Kidney (tissue), 22 donors: ENCODE data around the gene TAS2R16. TPM values are rescaled to one million over a fixed set of nuclear protein-coding genes. Genes with fewer than 3 reads are reported as not detected.

Source experiments
- DNase-seq, 5 donors: peaks; one replicate each; pipeline ENCODE4 v3.0.0-alpha.2; 2013 to 2020
- FAIRE-seq: peaks from 2 replicates; lab custom pipeline; 2012; peaks lifted over from hg19 to GRCh38; lab: Jason Lieb, UNC
- H3K27ac ChIP-seq, 2 donors: one replicate each; pipeline ENCODE4 v1.7.0; 2013; ENCODE audit warnings: low read depth in 2 of 2, low read length in 2 of 2, inconsistent platforms in 1 of 2
- H3K27me3 ChIP-seq: one replicate; pipeline ENCODE4 v1.7.1; 2013; ENCODE audit warnings: low read length, inconsistent platforms; ENCODE audit not compliant: control insufficient read depth, insufficient read depth
- H3K36me3 ChIP-seq, 3 donors: one replicate each; pipeline versions ENCODE4 v1.7.0 to v1.7.1; 2013; ENCODE audit warnings: low read length in 3 of 3, control low read depth in 1 of 3, inconsistent platforms in 1 of 3; ENCODE audit not compliant: insufficient read depth in 3 of 3, control insufficient read depth in 2 of 3
- H3K4me1 ChIP-seq, 3 donors: one replicate each; pipeline versions ENCODE4 v1.7.0 to v1.7.1; 2013; ENCODE audit warnings: low read length in 3 of 3, inconsistent platforms in 1 of 3, low read depth in 1 of 3; ENCODE audit not compliant: control insufficient read depth in 2 of 3, insufficient read depth in 2 of 3
- H3K4me3 ChIP-seq, 3 donors: one replicate each; pipeline versions ENCODE4 v1.7.0 to v1.8.1; 2013; ENCODE audit warnings: low read length in 3 of 3, control low read depth in 1 of 3, inconsistent platforms in 1 of 3
- H3K9ac ChIP-seq, 3 donors: one replicate each; pipeline versions ENCODE4 v1.7.0 to v1.7.1; 2013; ENCODE audit warnings: low read length in 3 of 3, control low read depth in 1 of 3, inconsistent platforms in 1 of 3
- H3K9me3 ChIP-seq, 3 donors: one replicate each; pipeline versions ENCODE4 v1.7.0 to v1.7.1; 2013; ENCODE audit warnings: low read length in 3 of 3, control low read depth in 1 of 3, inconsistent platforms in 1 of 3; ENCODE audit not compliant: control insufficient read depth in 2 of 3, insufficient read depth in 1 of 3
- CTCF ChIP-seq: IDR thresholded peaks from 3 replicates; pipeline ENCODE4 v1.5.1; 2012; ENCODE audit warnings: mild to moderate bottlenecking, moderate library complexity, borderline replicate concordance; ENCODE audit not compliant: insufficient read depth; ENCODE audit errors: extremely low read depth
- intact Hi-C: fragments of 100-400 bp; cut with DNase I; formaldehyde crosslinking; loops from one replicate; pipeline ENCODE4 v1.11.1; 2022
- long read RNA-seq, 10 donors: library from polyadenylated mRNA in 1 of 10; unstranded in 1 of 10; transcript quantifications; one replicate each; pipeline ENCODE4 v2.0.0 and lab custom pipeline, GENCODE V29; 2021 to 2026
- polyA plus RNA-seq: library from polyadenylated mRNA; stranded (reverse); fragments of 350-450 nt; fragmentation: Illumina TruSeq; extraction: RNeasy Lipid Tissue Mini Kit (QIAGEN cat#74804); gene quantifications from one replicate; pipeline ENCODE4 v1.2.3, GENCODE V29; 2014; ENCODE audit warnings: low read depth, low replicate concordance; ENCODE audit not compliant: insufficient read depth
- total RNA-seq: library from RNA; stranded (reverse); fragmentation: NEBNext Ultra II Directional; extraction: Animal tissue kit (Norgen Biotek cat#: 25700); gene quantifications from one replicate; pipeline ENCODE4 v1.2.1, GENCODE V29; 2021
- donor health status: control.
- donor health status: control.
- donor health status: control.
- donor health status: control.
- donor health status: control.
- donor health status: DM: yes; HTN: yes; CAD: no.
- donor health status: Normal renal cell carcinoma (clear cell type).

TAS2R16 gene
- total RNA-seq (not detected), polyA plus RNA-seq (not detected)
- long read RNA-seq, donor 1: 0 reads
- long read RNA-seq, donor 2: 0 reads
- long read RNA-seq, donor 3: 0 reads
- long read RNA-seq, donor 4: 0 reads
- long read RNA-seq, donor 5: 0 reads
- long read RNA-seq, donor 6: 0 reads
- long read RNA-seq, donor 7: 0 reads
- long read RNA-seq, donor 8: 0 reads
- long read RNA-seq, donor 9: 0 reads
- long read RNA-seq, donor 10: 0 reads

- Histone ChIP-seq H3K4me1 (no peaks in the 10 kb centered on the region), H3K4me3 (no peak within 1 kb of the TSS), H3K36me3 (no peaks in the 10 kb centered on the region), H3K27ac (no peak within 1 kb of the TSS), H3K9ac (no peak within 1 kb of the TSS), H3K27me3 (no peaks in the 10 kb centered on the region), H3K9me3 (no peaks in the 10 kb centered on the region)
- intact Hi-C loops: no loop called here
- FAIRE-seq (no peak), DNase-seq (no peak)
- no peak for TF ChIP-seq CTCF
Observed at GRCh38 chr7:122995600-122995999, at the start of gene TAS2R16. Gene TAS2R16, minus strand, starts transcription at chr7:122995700. Its CDS starts 66 bp downstream, at chr7:122995634.

- Histone ChIP-seq H3K4me1 (no peaks in the 10 kb centered on the region), H3K27me3 (no peaks in the 10 kb centered on the region), H3K36me3 (no peaks in the 10 kb centered on the region), H3K27ac (no peak overlapping the region), H3K9ac (no peak overlapping the region), H3K9me3 (no peaks in the 10 kb centered on the region), H3K4me3 (no peak overlapping the region)
- DNase-seq: no peak
- intact Hi-C loops: no loop called here
- no peak for TF ChIP-seq CTCF
- FAIRE-seq: no peak
Observed at GRCh38 chr7:123043642-123044041, 48.1 kb upstream of the TAS2R16 start.

- Histone ChIP-seq H3K9ac (no peak overlapping the region), H3K36me3 (no peaks in the 10 kb centered on the region), H3K9me3 (no peaks in the 10 kb centered on the region), H3K4me1 (no peaks in the 10 kb centered on the region), H3K27me3 (no peaks in the 10 kb centered on the region), H3K4me3 (no peak overlapping the region), H3K27ac (no peak overlapping the region)
- no peak for FAIRE-seq
- TF ChIP-seq CTCF: no peak
- DNase-seq: no peak
- intact Hi-C loops: no loop called here
Observed at GRCh38 chr7:123041101-123041500, 45.6 kb upstream of the TAS2R16 start.

GRCh38 chr7:123039269-123039668, 43.8 kb upstream of the TAS2R16 start:
- Histone ChIP-seq H3K4me3 (no peak overlapping the region), H3K9me3 (no peaks in the 10 kb centered on the region), H3K27me3 (no peaks in the 10 kb centered on the region), H3K36me3 (no peaks in the 10 kb centered on the region), H3K27ac (no peak overlapping the region), H3K4me1 (no peaks in the 10 kb centered on the region), H3K9ac (no peak overlapping the region)
- intact Hi-C loops: no loop called here
- no peak for TF ChIP-seq CTCF
- FAIRE-seq (no peak), DNase-seq (no peak)
